Epithelial cell of esophagus (primary cell): ENCODE results near the gene ALOX5AP.
A peak's percentile ranks its signal among the peaks of the same experiment; 100 is the strongest.
"Not testable (repeated sequence)": the region's sequence is repeated elsewhere in the genome, so short reads cannot be mapped to it uniquely, and the experiment has no call there.

Source experiments
- DNase-seq: peaks from one replicate; pipeline ENCODE4 v3.0.0; 2010; ENCODE audit warnings: low read depth
- H3K4me3 ChIP-seq: 2 replicates; pipeline ENCODE4 v1.5.1; 2011; ENCODE audit warnings: mild to moderate bottlenecking, low read length, control low read depth
- TF ChIP-seq, protein P1 (sequence below): IDR thresholded peaks from 2 replicates; pipeline ENCODE4 v1.5.1; 2011; ENCODE audit warnings: low read depth, mild to moderate bottlenecking, low read length, control low read depth, inconsistent platforms; ENCODE audit not compliant: insufficient read depth; ENCODE audit errors: missing control alignments

ALOX5AP gene

DNA sequence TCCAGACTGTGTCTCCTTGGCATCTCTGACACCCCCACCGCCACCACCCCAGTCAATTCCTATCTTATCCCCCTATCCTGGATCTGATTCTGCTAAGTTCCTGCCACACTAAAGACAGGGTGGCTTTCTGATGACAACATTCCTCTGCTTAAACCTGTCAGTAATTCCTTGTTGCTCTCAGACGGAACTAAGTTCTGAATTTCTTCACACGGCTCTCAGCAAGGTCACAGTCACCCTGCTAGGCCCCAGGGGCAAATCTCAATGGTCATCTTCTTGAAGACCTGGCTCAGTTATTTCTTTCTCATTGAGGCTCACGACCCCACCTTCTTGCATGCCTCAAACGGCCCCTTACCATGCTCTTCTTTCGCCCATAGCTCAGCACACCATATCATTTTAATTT, 7.6 kb downstream of the ALOX5AP start:
- no peak overlapping the region for H3K4me3 ChIP-seq
- TF ChIP-seq, protein P1, sequence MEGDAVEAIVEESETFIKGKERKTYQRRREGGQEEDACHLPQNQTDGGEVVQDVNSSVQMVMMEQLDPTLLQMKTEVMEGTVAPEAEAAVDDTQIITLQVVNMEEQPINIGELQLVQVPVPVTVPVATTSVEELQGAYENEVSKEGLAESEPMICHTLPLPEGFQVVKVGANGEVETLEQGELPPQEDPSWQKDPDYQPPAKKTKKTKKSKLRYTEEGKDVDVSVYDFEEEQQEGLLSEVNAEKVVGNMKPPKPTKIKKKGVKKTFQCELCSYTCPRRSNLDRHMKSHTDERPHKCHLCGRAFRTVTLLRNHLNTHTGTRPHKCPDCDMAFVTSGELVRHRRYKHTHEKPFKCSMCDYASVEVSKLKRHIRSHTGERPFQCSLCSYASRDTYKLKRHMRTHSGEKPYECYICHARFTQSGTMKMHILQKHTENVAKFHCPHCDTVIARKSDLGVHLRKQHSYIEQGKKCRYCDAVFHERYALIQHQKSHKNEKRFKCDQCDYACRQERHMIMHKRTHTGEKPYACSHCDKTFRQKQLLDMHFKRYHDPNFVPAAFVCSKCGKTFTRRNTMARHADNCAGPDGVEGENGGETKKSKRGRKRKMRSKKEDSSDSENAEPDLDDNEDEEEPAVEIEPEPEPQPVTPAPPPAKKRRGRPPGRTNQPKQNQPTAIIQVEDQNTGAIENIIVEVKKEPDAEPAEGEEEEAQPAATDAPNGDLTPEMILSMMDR: no peak
- DNase-seq: no peak

GRCh38 chr13:30743319-30744055, 8.1 kb downstream of the ALOX5AP start:
- TF ChIP-seq, protein P1: no peak
- peak; percentile 96 for DNase-seq
- no peak overlapping the region for H3K4me3 ChIP-seq

DNA sequence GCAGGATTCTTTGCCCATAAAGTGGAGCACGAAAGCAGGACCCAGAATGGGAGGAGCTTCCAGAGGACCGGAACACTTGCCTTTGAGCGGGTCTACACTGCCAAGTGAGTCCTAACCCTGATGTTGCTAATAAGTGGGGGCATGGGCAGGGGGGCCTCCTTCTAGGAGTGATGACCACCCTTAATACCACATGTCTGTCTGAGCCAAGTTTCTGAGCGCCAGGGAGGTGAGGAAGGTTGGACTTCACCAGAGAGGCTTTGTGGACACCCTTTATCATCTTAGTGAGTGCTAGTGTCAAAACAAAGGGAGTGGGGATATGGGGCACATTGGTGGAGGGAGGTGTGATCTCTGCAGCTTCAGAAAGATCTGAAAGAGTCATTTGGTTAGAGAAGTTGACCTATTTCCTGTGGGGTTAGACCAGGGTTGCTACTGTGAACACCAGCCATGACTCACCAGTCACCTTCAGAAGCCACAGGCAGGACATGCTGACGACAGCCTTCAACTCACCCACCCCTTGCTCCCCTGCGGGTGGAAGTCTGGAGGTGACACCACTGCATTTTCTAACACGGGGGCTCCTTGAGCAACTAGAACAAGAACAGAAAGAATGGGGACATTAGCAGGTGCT, 8.8 kb downstream of the ALOX5AP start:
- no peak overlapping the region for H3K4me3 ChIP-seq
- peak; percentile 36 for DNase-seq
- TF ChIP-seq, protein P1: no peak

DNA sequence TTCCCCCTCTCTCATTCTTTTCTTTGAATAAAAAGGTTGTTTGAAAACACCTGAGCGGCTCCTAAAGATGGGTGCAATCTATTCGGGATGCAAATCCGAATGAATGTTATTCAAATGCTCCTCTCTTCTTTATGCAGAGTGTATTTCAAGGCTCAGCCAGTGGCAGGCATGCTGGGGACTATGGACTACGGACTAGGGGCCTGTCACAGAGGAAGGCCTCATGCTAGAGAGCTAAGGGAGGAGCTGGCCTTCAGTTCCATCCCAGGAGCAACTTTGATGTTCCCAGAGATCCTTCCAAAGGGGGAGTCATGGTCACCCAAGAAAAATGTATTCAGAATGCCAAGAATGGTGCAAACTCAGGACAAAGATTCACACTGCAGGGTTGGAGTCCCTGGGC, 9.3 kb downstream of the ALOX5AP start:
- TF ChIP-seq, protein P1: no peak
- DNase-seq: no peak
- H3K4me3 ChIP-seq: no peak overlapping the region

DNA sequence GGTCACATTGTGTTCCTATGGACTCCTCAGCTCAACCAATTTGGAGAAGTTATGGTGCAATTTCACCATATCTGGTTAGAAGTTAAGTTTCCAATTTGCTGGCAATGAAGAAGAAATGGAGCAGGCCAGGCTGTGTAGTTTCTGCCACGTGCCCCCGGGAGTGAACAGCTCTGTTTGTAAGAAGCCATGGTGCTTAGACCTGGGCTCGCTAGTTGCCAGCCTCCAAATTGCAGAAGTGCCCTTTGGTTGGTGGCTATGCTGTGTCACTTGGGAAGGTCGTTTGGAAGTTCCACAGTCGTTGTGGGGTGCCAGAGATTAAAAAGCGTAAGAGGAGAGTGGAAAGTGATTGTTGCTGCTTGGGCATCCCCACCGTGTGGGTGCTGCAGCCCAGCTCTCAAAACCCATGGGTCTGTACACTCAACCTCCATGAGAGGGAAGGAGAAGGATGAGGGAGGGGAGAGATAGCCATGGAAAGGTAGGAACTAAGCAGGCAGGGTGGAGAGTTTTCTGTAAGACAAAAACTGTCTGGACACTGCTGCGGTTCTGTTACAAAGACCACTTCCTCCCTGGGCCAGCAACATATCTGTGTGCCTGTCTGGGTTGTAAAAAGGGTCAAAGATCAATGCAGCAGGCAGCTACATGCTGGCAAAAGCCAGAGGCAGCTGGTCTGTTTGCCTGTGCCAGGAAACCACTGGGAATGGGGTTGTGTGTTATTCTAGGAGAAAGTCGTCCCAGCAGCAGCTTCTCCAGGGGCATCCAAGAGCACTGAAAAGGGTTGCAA, 10.8 kb downstream of the ALOX5AP start:
- TF ChIP-seq, protein P1: no peak
- no peak for DNase-seq
- H3K4me3 ChIP-seq: no peak overlapping the region

DNA sequence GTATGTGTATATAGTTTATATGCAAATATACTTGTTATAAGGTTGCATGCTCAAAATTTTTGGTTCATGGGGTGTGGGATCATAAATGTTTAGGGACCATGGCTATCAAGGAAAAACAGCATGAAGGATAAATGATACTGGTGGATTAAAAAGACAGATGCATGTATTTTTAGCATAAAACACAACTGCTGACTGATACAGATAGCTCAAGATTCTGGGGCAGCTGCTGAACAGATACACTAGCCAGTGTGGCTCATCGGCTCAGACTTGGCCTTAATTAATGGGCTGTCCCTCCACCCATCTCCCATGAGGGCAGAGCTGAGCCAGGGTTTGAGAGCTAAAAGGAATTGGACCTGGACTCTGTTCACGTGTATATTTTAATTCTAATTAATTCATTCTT, 11.4 kb downstream of the ALOX5AP start:
- no peak for DNase-seq
- H3K4me3 ChIP-seq: no peak overlapping the region
- TF ChIP-seq, protein P1: no peak

- not testable (repeated sequence) for H3K4me3 ChIP-seq, DNase-seq
Observed at GRCh38 chr13:30747845-30748244, 12.5 kb downstream of the ALOX5AP start.
